Omental fat pad (tissue), 4 donors: ENCODE results near the gene SNTN. TPM values are rescaled to one million over a fixed set of nuclear protein-coding genes. Genes with fewer than 3 reads are reported as not detected.

ENCODE experiments used
- ATAC-seq: fragments of 150-250 bp; one replicate; pipeline ENCODE4 v1.9.1; 2016; ENCODE audit warnings: mild to moderate bottlenecking, moderate library complexity; ENCODE audit not compliant: low FRiP score
- DNase-seq: peaks from one replicate; pipeline ENCODE4 v3.0.0-alpha.2; 2019; ENCODE audit warnings: low spot score
- total RNA-seq, 4 donors: library from RNA; depleted of rRNA; stranded (reverse); fragments of >200 nt; gene quantifications; one replicate each; pipeline ENCODE4 v1.1.0, GENCODE V29; 2016
- TF ChIP-seq, protein P1 (sequence below), 3 donors: fragments of 450-650 bp; IDR thresholded peaks; one replicate each; pipeline ENCODE4 v1.5.1; 2016 to 2017; ENCODE audit warnings: antibody characterized with exemption in 3 of 3, mild to moderate bottlenecking in 3 of 3, moderate library complexity in 2 of 3

SNTN gene
- total RNA-seq, 4 donors from 2014 or later, result not detected

DNA sequence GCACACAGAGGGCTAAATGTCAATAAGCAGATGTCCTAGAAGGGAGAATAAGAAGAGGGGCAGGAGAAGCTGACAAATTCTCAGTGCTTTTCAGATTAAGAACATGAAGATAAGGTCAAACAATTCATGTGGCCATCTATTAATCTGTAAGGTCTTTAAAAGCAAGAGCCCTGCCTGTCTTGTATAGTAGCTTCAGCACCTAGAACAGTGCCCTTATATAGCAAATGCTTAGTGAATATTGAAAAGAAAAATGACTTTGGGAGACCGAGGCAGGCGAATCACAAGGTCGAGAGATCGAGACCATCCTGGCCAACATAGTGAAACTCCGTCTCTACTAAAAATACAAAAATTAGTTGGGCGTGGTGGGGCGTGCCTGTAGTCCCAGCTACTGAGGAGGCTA is 18.1 kb downstream of the SNTN start:
- no peak for ATAC-seq
- TF ChIP-seq, protein P1, sequence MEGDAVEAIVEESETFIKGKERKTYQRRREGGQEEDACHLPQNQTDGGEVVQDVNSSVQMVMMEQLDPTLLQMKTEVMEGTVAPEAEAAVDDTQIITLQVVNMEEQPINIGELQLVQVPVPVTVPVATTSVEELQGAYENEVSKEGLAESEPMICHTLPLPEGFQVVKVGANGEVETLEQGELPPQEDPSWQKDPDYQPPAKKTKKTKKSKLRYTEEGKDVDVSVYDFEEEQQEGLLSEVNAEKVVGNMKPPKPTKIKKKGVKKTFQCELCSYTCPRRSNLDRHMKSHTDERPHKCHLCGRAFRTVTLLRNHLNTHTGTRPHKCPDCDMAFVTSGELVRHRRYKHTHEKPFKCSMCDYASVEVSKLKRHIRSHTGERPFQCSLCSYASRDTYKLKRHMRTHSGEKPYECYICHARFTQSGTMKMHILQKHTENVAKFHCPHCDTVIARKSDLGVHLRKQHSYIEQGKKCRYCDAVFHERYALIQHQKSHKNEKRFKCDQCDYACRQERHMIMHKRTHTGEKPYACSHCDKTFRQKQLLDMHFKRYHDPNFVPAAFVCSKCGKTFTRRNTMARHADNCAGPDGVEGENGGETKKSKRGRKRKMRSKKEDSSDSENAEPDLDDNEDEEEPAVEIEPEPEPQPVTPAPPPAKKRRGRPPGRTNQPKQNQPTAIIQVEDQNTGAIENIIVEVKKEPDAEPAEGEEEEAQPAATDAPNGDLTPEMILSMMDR (IDR thresholded peaks at IDR 0.05), result no peak

DNA sequence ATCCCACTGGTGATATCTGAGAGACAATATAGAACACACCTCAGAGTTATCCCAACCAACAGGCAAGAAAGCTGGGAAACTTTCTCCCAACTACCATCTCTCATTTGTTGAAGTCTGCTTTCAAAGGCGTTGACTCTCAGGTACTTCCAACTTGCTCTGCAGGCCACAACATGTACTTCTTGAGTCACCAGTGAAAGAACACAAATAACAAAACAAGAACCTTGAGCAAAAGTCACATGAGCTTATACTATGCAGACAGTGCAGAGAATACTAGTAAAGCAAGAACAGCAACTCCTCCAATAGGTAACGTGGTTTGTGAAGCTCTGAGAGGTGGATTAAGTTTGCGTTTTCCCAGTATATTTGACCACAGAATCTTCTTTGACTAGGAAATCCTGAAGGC is 20.6 kb downstream of the SNTN start:
- DNase-seq, result no peak
- TF ChIP-seq, protein P1 (IDR thresholded peaks at IDR 0.05), result no peak
- no peak for ATAC-seq

More for the DNA sequence above, 18.1 kb downstream of the SNTN start:
- no peak for DNase-seq

DNA sequence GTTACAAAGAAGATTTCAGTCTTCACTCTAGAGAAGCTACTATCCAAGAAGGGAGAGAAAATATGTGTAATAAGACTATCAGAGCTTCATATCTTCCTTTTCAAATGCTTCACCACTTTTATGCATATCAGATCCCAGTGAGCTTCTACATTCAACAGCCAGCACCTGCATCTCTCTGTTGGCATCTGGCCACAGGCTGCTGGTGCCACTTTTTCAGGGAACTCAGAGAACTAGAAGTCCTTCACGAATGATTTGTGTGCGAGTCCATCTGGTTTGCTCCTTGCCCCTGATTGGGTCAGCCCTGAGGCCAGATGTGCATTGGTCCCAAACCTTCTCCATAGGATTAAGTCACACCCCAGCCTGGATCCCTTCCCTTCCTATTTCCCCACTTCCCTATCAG is 22.1 kb downstream of the SNTN start:
- ATAC-seq (no peak), DNase-seq (no peak)
- TF ChIP-seq, protein P1 (IDR thresholded peaks at IDR 0.05), result no peak

DNA sequence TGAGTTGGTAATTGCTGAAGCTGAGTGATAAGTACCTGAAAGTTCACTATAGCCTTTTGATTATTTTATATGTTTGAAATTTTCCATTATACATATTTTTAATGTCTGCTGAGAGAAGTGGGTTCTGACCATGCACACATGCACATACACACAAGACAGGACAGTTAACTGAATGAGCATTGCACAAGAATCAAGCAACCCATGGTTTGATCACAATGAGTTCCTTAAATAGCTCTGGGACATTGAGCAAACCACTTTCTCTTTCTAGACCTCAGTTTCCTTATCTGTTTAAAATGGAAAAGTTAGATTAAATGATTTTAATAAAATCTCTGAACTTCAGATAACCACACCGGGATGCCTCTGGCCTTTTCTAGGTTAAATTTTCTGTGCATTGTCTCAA is 26.7 kb downstream of the SNTN start:
- no peak for ATAC-seq
- TF ChIP-seq, protein P1 (IDR thresholded peaks at IDR 0.05), result no peak
- no peak for DNase-seq

DNA sequence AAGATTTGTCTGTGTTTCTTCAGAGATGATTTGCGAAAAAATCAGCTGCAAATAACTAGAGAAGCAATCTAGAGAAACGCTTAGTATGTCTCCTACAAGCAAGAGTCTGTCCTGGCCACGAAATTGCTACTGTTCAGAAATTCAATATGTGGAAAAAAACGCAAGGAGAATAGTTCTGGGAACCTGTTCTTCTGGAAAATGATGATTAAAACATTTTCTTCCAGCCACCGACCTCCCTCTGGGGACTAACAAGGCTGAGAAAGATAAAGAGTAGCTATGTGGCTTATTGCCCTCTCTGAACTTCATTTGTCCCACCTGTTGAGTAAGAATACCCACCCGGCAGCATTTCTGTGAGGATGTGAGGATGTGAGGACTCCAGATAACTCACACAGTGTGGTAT is 31.6 kb downstream of the SNTN start:
- TF ChIP-seq, protein P1 (IDR thresholded peaks at IDR 0.05), result no peak

DNA sequence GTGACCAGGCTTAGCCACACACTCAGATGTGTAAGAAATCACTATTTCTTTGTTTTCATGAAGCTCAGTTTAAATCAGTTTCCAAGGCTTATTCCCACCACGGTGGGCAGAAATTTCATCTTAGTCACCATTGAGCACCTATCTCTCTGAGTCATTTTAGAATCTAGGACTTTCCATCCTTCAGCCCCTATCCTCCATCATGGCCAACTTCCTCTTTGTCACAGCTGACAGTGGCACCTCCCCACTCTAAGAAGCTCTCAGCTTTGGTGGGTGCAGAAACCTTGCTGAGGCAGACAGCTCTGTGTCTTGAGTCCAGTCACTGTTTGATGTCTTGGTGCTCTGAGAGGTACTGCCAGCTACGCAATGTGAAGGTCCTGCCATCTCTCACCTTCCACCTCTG is 32.9 kb downstream of the SNTN start:
- TF ChIP-seq, protein P1 (IDR thresholded peaks at IDR 0.05), result no peak
- no peak for ATAC-seq
- no peak for DNase-seq

More for the DNA sequence above, 31.6 kb downstream of the SNTN start:
- ATAC-seq (no peak), DNase-seq (no peak)

DNA sequence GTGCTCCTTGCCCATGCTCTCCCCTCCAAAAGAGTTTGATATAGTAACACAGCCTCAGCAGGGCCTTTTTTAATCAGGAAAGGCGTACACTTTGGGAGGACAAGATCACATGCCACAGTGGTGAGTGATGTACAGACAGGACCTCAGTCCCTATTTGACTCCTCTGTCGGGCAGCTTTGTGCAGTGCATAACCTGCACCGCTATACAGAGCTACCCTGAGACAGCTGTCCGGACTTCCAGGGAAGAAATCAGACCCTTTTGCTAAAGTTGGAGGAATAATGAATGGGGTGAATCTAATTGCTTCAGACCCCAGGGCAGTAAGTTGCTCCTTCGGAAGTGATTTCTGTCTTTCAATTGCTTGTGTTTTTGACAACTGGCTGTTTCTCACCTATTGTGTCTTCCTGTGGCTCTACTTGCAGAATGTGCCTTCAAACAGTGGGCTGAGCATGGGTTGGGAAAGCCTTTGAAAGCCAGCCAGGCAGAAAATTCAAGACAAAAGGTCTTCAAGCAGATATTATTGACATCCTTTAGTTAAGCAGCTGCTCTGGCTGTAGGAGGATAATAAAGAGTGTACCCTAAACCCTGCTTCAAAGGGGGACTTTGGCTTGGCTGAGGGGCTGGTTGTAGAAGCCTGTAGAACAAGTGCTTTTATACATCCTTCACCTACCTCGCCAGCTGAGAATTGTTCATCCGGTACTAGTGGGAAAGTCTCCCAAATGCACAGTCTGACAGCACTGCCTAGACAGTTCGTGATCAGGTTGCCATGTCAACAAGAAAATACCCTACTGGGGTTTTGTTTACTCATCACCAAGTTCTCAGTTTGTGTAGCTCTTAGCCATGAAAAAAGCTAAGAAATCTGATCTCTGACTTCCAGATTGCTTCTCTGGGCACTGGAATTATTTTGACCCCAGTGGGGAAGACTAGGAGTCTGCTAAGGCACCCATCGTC is 35.1 kb downstream of the SNTN start:
- DNase-seq, result no peak
- TF ChIP-seq, protein P1 (IDR thresholded peaks at IDR 0.05), result no peak
- ATAC-seq, result no peak
